Kidney glomerular epithelial cell (primary cell): Measurements from ENCODE around the gene NRCAM.
"Not testable (repeated sequence)": the region's sequence is repeated elsewhere in the genome, so short reads cannot be mapped to it uniquely, and the experiment has no call there.

Experiments
- DNase-seq: peaks from one replicate; lab custom pipeline; 2025; lab: John Stamatoyannopoulos, UW

NRCAM gene

GRCh38 chr7:108402865-108403264 is 53.4 kb downstream of the NRCAM start:
- peak; percentile 17 for DNase-seq

- DNase-seq: no peak
Observed at GRCh38 chr7:108396080-108396479, 60.2 kb downstream of the NRCAM start.

- DNase-seq: no peak
Observed at GRCh38 chr7:108395426-108395825, 60.8 kb downstream of the NRCAM start.

- DNase-seq: not testable (repeated sequence)
Observed at GRCh38 chr7:108393097-108393496, 63.1 kb downstream of the NRCAM start.

GRCh38 chr7:108387686-108388085 is 68.5 kb downstream of the NRCAM start:
- DNase-seq: not testable (repeated sequence)

- DNase-seq: no peak
Observed at GRCh38 chr7:108385834-108386422, 70.3 kb downstream of the NRCAM start.

GRCh38 chr7:108384716-108385483 is 71.3 kb downstream of the NRCAM start:
- DNase-seq: peak; percentile 28

- no peak for DNase-seq
Observed at GRCh38 chr7:108382932-108383331, 73.3 kb downstream of the NRCAM start.

- DNase-seq: no peak
Observed at GRCh38 chr7:108380517-108380916, 75.7 kb downstream of the NRCAM start.

- DNase-seq: no peak
Observed at GRCh38 chr7:108376206-108376605, 80.0 kb downstream of the NRCAM start.

GRCh38 chr7:108375668-108376067 is 80.6 kb downstream of the NRCAM start:
- no peak for DNase-seq

GRCh38 chr7:108374899-108375298 is 81.3 kb downstream of the NRCAM start:
- DNase-seq: no peak

- DNase-seq: no peak
Observed at GRCh38 chr7:108372618-108373017, 83.6 kb downstream of the NRCAM start.

GRCh38 chr7:108370616-108371015 is 85.6 kb downstream of the NRCAM start:
- no peak for DNase-seq

- no peak for DNase-seq
Observed at GRCh38 chr7:108368466-108368865, 87.8 kb downstream of the NRCAM start.

GRCh38 chr7:108367946-108368345 is 88.3 kb downstream of the NRCAM start:
- DNase-seq: no peak

GRCh38 chr7:108367314-108367713 is 88.9 kb downstream of the NRCAM start:
- DNase-seq: no peak

- DNase-seq: no peak
Observed at GRCh38 chr7:108363659-108364058, 92.6 kb downstream of the NRCAM start.

GRCh38 chr7:108360058-108360800 is 96.0 kb downstream of the NRCAM start:
- DNase-seq: no peak

- peak; percentile 81 for DNase-seq
Observed at GRCh38 chr7:108358553-108358952, 97.7 kb downstream of the NRCAM start.

- DNase-seq: no peak
Observed at GRCh38 chr7:108351729-108352131, 104.5 kb downstream of the NRCAM start.

- peak; percentile 2 for DNase-seq
Observed at GRCh38 chr7:108348913-108349312, 107.3 kb downstream of the NRCAM start.

GRCh38 chr7:108347616-108348015 is 108.6 kb downstream of the NRCAM start:
- DNase-seq: peak; percentile 66
